GM12878 (cell line): ENCODE results near the gene CPEB1.

Experiments used
- CBX5 ChIP-seq: sonication (generic); IDR thresholded peaks from 2 replicates; pipeline ENCODE4 v1.6.1; 2016; ENCODE audit warnings: low read depth, moderate library complexity, mild to moderate bottlenecking, inconsistent platforms
- CTCF ChIP-seq, 3 experiments: IDR thresholded peaks in 2 of 3; conservative IDR thresholded peaks in 1 of 3; 2 replicates each; pipeline ENCODE4 v1.5.1; 2011; ENCODE audit warnings: low read depth in 3 of 3, low read length in 3 of 3, mild to moderate bottlenecking in 3 of 3, control low read depth in 2 of 3, moderate library complexity in 2 of 3, inconsistent platforms in 1 of 3, mixed read lengths in 1 of 3; ENCODE audit not compliant: control insufficient read depth in 2 of 3, insufficient read depth in 1 of 3; ENCODE audit errors: extremely low read depth in 1 of 3
- MAX ChIP-seq: IDR thresholded peaks from 2 replicates; pipeline ENCODE4 v1.6.1; 2012; ENCODE audit warnings: low read depth, low read length, improper control_type of control experiment
- PBX3 ChIP-seq: IDR thresholded peaks from 2 replicates; pipeline ENCODE4 v1.6.1; 2011; ENCODE audit warnings: mild to moderate bottlenecking, low read depth, low read length, moderate library complexity; ENCODE audit not compliant: insufficient replicate concordance
- POLR2A ChIP-seq: IDR thresholded peaks from 2 replicates; pipeline ENCODE4 v1.6.1; 2011; ENCODE audit warnings: low read depth, mild to moderate bottlenecking, low read length
- POLR2AphosphoS5 ChIP-seq: IDR thresholded peaks from 2 replicates; pipeline ENCODE4 v1.6.1; 2011; ENCODE audit warnings: mild to moderate bottlenecking, low read length, inconsistent platforms
- SRF ChIP-seq, 2 experiments: IDR thresholded peaks; 2 replicates each; pipeline ENCODE4 v1.6.1; 2011; ENCODE audit warnings: low read depth in 2 of 2, low read length in 2 of 2, mild to moderate bottlenecking in 1 of 2, moderate library complexity in 1 of 2
- ZNF687 ChIP-seq: fragments of 450-650 bp; IDR thresholded peaks from 2 replicates; pipeline ENCODE4 v1.6.1; 2017; ENCODE audit warnings: mild to moderate bottlenecking, moderate library complexity

- TF ChIP-seq POLR2A, result no peak
- TF ChIP-seq MAX, result no peak
- TF ChIP-seq CBX5, result no peak
- TF ChIP-seq ZNF687, result no peak
- no peak for TF ChIP-seq CTCF (IDR thresholded peaks at IDR 0.05 in 2 of 3, conservative IDR thresholded peaks at IDR 0.05 in 1 of 3; ENCODE audit: control insufficient read depth in 2 of 3, extremely low read depth in 1 of 3, insufficient read depth in 1 of 3, low read depth in 3 of 3, low read length in 3 of 3)
- no peak for TF ChIP-seq SRF (IDR thresholded peaks at IDR 0.05; ENCODE audit: low read depth in 2 of 2, low read length in 2 of 2)
- no peak for TF ChIP-seq PBX3
- TF ChIP-seq POLR2AphosphoS5, result no peak
These were observed 3.0 kb upstream of the CPEB1 start for GRCh38 chr15:82650046-82650670.
